NT2/D1 (cell line): ENCODE measurements around the gene CAPZB.

Experiments used
- SUZ12 ChIP-seq: IDR thresholded peaks from 2 replicates; pipeline ENCODE4 v1.6.1; 2011; ENCODE audit not compliant: insufficient read length, insufficient read depth; ENCODE audit errors: extremely low read depth
- YY1 ChIP-seq: IDR thresholded peaks from 2 replicates; pipeline ENCODE4 v1.6.1; 2011; ENCODE audit not compliant: insufficient read length, insufficient read depth
- ZNF274 ChIP-seq: IDR thresholded peaks from 2 replicates; pipeline ENCODE4 v1.6.1; 2011; ENCODE audit warnings: mild to moderate bottlenecking, low read depth, low read length

DNA sequence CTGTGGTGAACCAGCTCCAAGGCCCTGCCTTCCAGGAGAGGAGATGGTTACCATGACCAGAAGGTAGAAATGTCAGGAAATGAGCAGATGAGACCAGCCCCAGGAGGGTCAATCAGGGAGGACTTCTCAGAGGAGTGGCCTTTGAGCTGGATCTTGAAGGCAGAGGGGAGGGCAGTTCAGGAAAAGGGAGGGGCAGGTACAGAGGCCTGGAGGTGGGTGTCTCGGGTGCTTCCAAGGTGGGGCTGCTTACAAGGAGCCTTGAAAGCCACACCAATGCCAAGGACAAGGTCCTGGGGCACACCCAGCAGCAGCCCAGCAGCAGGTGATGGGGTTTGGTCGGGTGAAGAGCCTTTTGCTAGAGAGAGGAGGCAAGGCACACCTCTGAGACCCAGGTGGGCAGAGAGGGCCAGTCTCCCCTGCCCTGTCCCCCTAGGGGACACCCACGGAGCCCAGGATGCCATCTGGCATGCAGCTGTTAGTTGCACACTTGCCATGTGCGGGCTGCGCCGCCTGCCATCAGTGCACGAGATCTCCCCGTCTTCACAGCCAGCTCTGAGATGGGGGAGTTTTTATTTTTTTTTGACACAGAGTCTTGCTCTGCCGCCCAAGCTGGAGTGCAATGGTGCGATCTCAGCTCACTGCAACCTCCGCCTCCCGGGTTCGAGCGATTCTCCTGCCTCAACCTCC lies 154.7 kb downstream of the CAPZB start:
- no peak for TF ChIP-seq YY1
- TF ChIP-seq SUZ12 = no peak
- TF ChIP-seq ZNF274 = no peak
